Measurements from ENCODE around the gene SDK1.

SDK1 gene

GRCh38 chr7:4191525-4191924 lies 890.5 kb downstream of the SDK1 start:
- no peak for DNase-seq

GRCh38 chr7:4195660-4196059 lies 894.6 kb downstream of the SDK1 start:
- DNase-seq = no peak

GRCh38 chr7:4196121-4196819 lies 895.2 kb downstream of the SDK1 start:
- no peak for DNase-seq

- no peak for DNase-seq
These were observed 897.2 kb downstream of the SDK1 start for GRCh38 chr7:4198301-4198700.

- no peak for DNase-seq
These were observed 899.6 kb downstream of the SDK1 start for GRCh38 chr7:4200546-4201094.

GRCh38 chr7:4201566-4201965 lies 900.5 kb downstream of the SDK1 start:
- DNase-seq = no peak

- DNase-seq = no peak
These were observed 901.2 kb downstream of the SDK1 start for GRCh38 chr7:4202154-4202736.

GRCh38 chr7:4202954-4203353 lies 901.9 kb downstream of the SDK1 start:
- no peak for DNase-seq

- no peak for DNase-seq
These were observed 902.8 kb downstream of the SDK1 start for GRCh38 chr7:4203626-4204512.

- peak; percentile 30 for DNase-seq
These were observed 903.6 kb downstream of the SDK1 start for GRCh38 chr7:4204513-4205165.

- no peak for DNase-seq
These were observed 904.8 kb downstream of the SDK1 start for GRCh38 chr7:4205828-4206227.

GRCh38 chr7:4207011-4207410 lies 906.0 kb downstream of the SDK1 start:
- no peak for DNase-seq

- no peak for DNase-seq
These were observed 907.0 kb downstream of the SDK1 start for GRCh38 chr7:4208086-4208485.

- no peak for DNase-seq
These were observed 907.5 kb downstream of the SDK1 start for GRCh38 chr7:4208586-4208985.

GRCh38 chr7:4209126-4209525 lies 908.1 kb downstream of the SDK1 start:
- no peak for DNase-seq

- DNase-seq = no peak
These were observed 908.9 kb downstream of the SDK1 start for GRCh38 chr7:4209966-4210365.

- DNase-seq = no peak
These were observed 909.8 kb downstream of the SDK1 start for GRCh38 chr7:4210821-4211220.

GRCh38 chr7:4211261-4211660 lies 910.2 kb downstream of the SDK1 start:
- no peak for DNase-seq

GRCh38 chr7:4212376-4212775 lies 911.3 kb downstream of the SDK1 start:
- DNase-seq = no peak

GRCh38 chr7:4214291-4215155 lies 913.5 kb downstream of the SDK1 start:
- no peak for DNase-seq

GRCh38 chr7:4215176-4215720 lies 914.2 kb downstream of the SDK1 start:
- no peak for DNase-seq

GRCh38 chr7:4216016-4216415 lies 915.0 kb downstream of the SDK1 start:
- DNase-seq = no peak
